ENCODE data around the gene PCDHGA11. TPM values are rescaled to one million over a fixed set of nuclear protein-coding genes. Genes with fewer than 3 reads are reported as not detected.
"Not testable (repeated sequence)": the region's sequence is repeated elsewhere in the genome, so short reads cannot be mapped to it uniquely, and the experiment has no call there.

PCDHGA11 gene
- total and polyA plus RNA-seq, 4 donors: 0.22 to 2.5 (median 0.50) TPM

DNA sequence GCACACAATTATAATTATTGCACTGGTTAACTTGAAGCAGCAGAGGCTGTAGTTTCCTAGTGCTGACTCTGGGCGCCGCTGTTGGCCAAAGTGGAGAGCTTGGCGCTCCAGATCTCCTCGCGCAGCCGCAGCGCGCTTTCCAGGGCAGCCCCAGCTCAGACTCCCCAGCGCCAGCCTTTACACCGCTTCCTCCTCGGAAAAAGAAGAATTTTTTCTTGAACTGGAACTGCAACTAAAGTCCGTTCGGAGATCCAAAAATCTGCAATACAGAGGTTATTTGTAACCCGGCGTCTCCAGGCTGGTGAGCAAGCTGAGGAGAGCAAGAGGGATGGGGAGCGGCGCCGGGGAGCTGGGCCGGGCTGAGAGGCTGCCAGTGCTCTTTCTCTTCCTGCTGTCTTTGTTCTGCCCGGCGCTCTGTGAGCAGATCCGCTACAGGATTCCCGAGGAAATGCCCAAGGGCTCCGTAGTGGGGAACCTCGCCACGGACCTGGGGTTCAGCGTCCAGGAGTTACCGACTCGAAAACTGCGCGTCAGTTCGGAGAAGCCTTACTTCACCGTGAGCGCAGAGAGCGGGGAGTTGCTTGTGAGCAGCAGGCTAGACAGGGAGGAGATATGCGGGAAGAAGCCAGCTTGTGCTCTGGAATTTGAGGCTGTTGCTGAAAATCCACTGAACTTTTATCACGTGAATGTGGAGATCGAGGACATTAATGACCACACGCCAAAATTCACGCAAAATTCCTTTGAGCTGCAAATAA, 33.1 kb upstream of the PCDHGA11 start, which contains the start of gene PCDHGB4:
Gene PCDHGB4 (plus strand): TSS at position 142 of the 755 bp plus-strand sequence. CDS start 187 bp downstream, at position 329.
- not testable (repeated sequence) for H3K27ac ChIP-seq (ENCODE audit: low read depth in 1 of 2, low read length in 2 of 2); H3K27me3 ChIP-seq (ENCODE audit: control insufficient read depth in 4 of 4, insufficient read depth in 4 of 4, low read length in 3 of 4); DNase-seq (ENCODE audit: low spot score); H3K4me1 ChIP-seq (ENCODE audit: control insufficient read depth in 4 of 4, insufficient read depth in 4 of 4, low read length in 3 of 4); H3K9ac ChIP-seq (ENCODE audit: low read depth in 1 of 2, low read length in 2 of 2); H3K36me3 ChIP-seq (ENCODE audit: control insufficient read depth in 4 of 4, insufficient read depth in 3 of 4, low read depth in 1 of 4, low read length in 3 of 4)
- Histone ChIP-seq H3K4me3 (ENCODE audit: low read depth in 1 of 3, low read length in 3 of 3) (peak within 1 kb of the TSS; percentile 40 to 50 (median 48)), H3K9me3 (ENCODE audit: control insufficient read depth in 4 of 4, low read length in 3 of 4) (peaks cover 37 to 88% (median 43%) of the 10 kb centered on the region in 4 donors)
- WGBS: 16% methylated on average over 22 of the region's 40 CpGs
- TF ChIP-seq, protein P1, sequence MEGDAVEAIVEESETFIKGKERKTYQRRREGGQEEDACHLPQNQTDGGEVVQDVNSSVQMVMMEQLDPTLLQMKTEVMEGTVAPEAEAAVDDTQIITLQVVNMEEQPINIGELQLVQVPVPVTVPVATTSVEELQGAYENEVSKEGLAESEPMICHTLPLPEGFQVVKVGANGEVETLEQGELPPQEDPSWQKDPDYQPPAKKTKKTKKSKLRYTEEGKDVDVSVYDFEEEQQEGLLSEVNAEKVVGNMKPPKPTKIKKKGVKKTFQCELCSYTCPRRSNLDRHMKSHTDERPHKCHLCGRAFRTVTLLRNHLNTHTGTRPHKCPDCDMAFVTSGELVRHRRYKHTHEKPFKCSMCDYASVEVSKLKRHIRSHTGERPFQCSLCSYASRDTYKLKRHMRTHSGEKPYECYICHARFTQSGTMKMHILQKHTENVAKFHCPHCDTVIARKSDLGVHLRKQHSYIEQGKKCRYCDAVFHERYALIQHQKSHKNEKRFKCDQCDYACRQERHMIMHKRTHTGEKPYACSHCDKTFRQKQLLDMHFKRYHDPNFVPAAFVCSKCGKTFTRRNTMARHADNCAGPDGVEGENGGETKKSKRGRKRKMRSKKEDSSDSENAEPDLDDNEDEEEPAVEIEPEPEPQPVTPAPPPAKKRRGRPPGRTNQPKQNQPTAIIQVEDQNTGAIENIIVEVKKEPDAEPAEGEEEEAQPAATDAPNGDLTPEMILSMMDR (IDR thresholded peaks at IDR 0.05; ENCODE audit: low read depth, low read length, missing input control): peak; percentile 39
- TF ChIP-seq RAD21 (IDR thresholded peaks at IDR 0.05): peak; percentile 47 to 62

DNA sequence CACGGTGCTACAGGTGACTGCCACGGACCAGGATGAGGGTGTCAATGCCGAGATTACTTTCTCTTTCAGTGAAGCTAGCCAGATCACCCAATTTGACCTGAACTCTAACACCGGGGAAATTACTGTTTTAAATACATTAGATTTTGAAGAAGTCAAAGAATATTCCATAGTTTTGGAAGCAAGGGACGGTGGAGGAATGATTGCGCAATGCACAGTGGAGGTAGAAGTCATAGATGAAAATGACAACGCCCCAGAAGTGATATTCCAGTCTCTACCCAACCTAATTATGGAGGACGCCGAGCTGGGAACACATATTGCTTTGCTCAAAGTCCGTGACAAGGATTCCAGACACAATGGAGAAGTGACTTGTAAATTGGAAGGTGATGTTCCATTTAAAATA, 32.2 kb upstream of the PCDHGA11 start:
- TF ChIP-seq FOXA1 (IDR thresholded peaks at IDR 0.05): no peak
- no peak for TF ChIP-seq EGR1 (IDR thresholded peaks at IDR 0.05; ENCODE audit: low read depth in 2 of 2)
- TF ChIP-seq HNF4G (IDR thresholded peaks at IDR 0.05): no peak
- TF ChIP-seq YY1 (IDR thresholded peaks at IDR 0.05): no peak
- TF ChIP-seq GABPA (IDR thresholded peaks at IDR 0.05 in 1 of 2, conservative IDR thresholded peaks at IDR 0.05 in 1 of 2): no peak
- TF ChIP-seq HNF4A (conservative IDR thresholded peaks at IDR 0.05): no peak
- TF ChIP-seq, protein P2, sequence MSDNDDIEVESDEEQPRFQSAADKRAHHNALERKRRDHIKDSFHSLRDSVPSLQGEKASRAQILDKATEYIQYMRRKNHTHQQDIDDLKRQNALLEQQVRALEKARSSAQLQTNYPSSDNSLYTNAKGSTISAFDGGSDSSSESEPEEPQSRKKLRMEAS (IDR thresholded peaks at IDR 0.05): no peak
- TF ChIP-seq, protein P3, sequence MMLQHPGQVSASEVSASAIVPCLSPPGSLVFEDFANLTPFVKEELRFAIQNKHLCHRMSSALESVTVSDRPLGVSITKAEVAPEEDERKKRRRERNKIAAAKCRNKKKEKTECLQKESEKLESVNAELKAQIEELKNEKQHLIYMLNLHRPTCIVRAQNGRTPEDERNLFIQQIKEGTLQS (IDR thresholded peaks at IDR 0.05): no peak
- TF ChIP-seq JUND (IDR thresholded peaks at IDR 0.05): no peak
- no peak for TF ChIP-seq SP1 (IDR thresholded peaks at IDR 0.05)
- no peak for TF ChIP-seq FOXA2 (IDR thresholded peaks at IDR 0.05)
- TF ChIP-seq, protein P4, sequence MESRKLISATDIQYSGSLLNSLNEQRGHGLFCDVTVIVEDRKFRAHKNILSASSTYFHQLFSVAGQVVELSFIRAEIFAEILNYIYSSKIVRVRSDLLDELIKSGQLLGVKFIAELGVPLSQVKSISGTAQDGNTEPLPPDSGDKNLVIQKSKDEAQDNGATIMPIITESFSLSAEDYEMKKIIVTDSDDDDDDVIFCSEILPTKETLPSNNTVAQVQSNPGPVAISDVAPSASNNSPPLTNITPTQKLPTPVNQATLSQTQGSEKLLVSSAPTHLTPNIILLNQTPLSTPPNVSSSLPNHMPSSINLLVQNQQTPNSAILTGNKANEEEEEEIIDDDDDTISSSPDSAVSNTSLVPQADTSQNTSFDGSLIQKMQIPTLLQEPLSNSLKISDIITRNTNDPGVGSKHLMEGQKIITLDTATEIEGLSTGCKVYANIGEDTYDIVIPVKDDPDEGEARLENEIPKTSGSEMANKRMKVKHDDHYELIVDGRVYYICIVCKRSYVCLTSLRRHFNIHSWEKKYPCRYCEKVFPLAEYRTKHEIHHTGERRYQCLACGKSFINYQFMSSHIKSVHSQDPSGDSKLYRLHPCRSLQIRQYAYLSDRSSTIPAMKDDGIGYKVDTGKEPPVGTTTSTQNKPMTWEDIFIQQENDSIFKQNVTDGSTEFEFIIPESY (IDR thresholded peaks at IDR 0.05): no peak
- no peak for TF ChIP-seq TAF1 (conservative IDR thresholded peaks at IDR 0.05)
- no peak for TF ChIP-seq RAD21 (IDR thresholded peaks at IDR 0.05)
- TF ChIP-seq NR2F2 (IDR thresholded peaks at IDR 0.05): no peak
- TF ChIP-seq, protein P1 (IDR thresholded peaks at IDR 0.05; ENCODE audit: low read depth, low read length, missing input control): no peak
- Histone ChIP-seq H3K36me3 (ENCODE audit: control insufficient read depth in 4 of 4, insufficient read depth in 3 of 4, low read depth in 1 of 4, low read length in 3 of 4) (peaks cover 0 to 6% (median 0%) of the 10 kb centered on the region in 4 donors), H3K4me1 (ENCODE audit: control insufficient read depth in 4 of 4, insufficient read depth in 4 of 4, low read length in 3 of 4) (peaks cover 0 to 4% (median 0%) of the 10 kb centered on the region in 4 donors), H3K27me3 (ENCODE audit: control insufficient read depth in 4 of 4, insufficient read depth in 4 of 4, low read length in 3 of 4) (peaks cover 0 to 4% (median 0%) of the 10 kb centered on the region in 4 donors), H3K4me3 (ENCODE audit: low read depth in 1 of 3, low read length in 3 of 3) (peak overlapping the region; percentile 1 to 50 (median 48)), H3K9ac (ENCODE audit: low read depth in 1 of 2, low read length in 2 of 2) (no peak overlapping the region), H3K9me3 (ENCODE audit: control insufficient read depth in 4 of 4, low read length in 3 of 4) (peaks cover 39 to 87% (median 42%) of the 10 kb centered on the region in 4 donors), H3K27ac (ENCODE audit: low read depth in 1 of 2, low read length in 2 of 2) (no peak overlapping the region)
- 42% methylated on average over 10 of the region's 10 CpGs for WGBS
- DNase-seq (ENCODE audit: low spot score): no peak
